DOHH2 (cell line): ENCODE measurements around the gene TGM2.

Source experiments
- CTCF ChIP-seq: fragments of 200-600 bp; sonication (generic); IDR thresholded peaks from one replicate; pipeline ENCODE4 v1.5.1; 2014; ENCODE audit warnings: antibody characterized with exemption, mild to moderate bottlenecking, low read depth, low read length; ENCODE audit not compliant: poor library complexity, severe bottlenecking
- EZH2phosphoT487 ChIP-seq: fragments of 200-600 bp; sonication (generic); IDR thresholded peaks from 2 replicates; pipeline ENCODE4 v1.6.1; 2017; ENCODE audit warnings: borderline replicate concordance, mild to moderate bottlenecking, antibody characterized with exemption, low read length, moderate library complexity, mixed read lengths

GRCh38 chr20:38098952-38099351, 66.1 kb downstream of the TGM2 start:
- no peak for TF ChIP-seq CTCF
- TF ChIP-seq EZH2phosphoT487: no peak
